ENCODE data around the gene MMP10. TPM values are rescaled to one million over a fixed set of nuclear protein-coding genes. Genes with fewer than 3 reads are reported as not detected.

The MMP10 gene
- total and polyA plus RNA-seq, 2 of the 8 experiments (the other 6 are each of a cell fraction or from before 2014, with no cell fraction given), result 0.03 to 0.17 TPM

DNA sequence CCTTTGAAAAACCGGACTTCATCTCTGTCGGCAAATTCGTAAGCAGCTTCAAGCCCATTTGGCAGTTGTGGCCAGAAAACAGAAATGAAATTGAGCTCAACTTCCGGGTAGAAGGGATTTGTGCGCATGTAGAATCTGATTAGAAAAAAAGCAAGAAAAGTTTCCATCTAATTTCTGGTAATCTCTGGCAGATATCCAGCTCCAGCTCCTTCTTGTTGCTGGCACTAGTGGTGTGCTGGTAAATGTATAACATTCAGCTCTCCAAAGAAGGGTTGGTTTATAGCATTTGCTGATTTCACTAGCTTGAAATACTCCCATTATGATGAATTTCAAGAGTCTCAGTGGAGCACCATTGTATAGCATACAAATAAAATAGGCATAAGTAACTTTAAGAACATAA is 12.2 kb upstream of the MMP10 start (continued):
- TF ChIP-seq, protein P1, sequence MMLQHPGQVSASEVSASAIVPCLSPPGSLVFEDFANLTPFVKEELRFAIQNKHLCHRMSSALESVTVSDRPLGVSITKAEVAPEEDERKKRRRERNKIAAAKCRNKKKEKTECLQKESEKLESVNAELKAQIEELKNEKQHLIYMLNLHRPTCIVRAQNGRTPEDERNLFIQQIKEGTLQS (IDR thresholded peaks at IDR 0.05; ENCODE audit: insufficient read depth, low read depth, low read length), result no peak
- TF ChIP-seq TBP (IDR thresholded peaks at IDR 0.05; ENCODE audit: low read depth, low read length) (no peak), NRF1 (IDR thresholded peaks at IDR 0.05; ENCODE audit: low read depth, low read length) (no peak)
